H9 (cell line): ENCODE measurements around the gene LLGL2. TPM values are rescaled to one million over a fixed set of nuclear protein-coding genes. Genes with fewer than 3 reads are reported as not detected.

Experiments
- DNase-seq: peaks from one replicate; pipeline ENCODE4 v3.0.0-alpha.2; 2017
- H2AFZ ChIP-seq: one replicate; pipeline ENCODE4 v1.6.1; 2013; ENCODE audit warnings: mild to moderate bottlenecking, low read length, control low read depth, moderate library complexity
- H2AK5ac ChIP-seq: 2 replicates; pipeline ENCODE4 v1.6.1; 2013; ENCODE audit warnings: low read length, control low read depth, mixed read lengths; ENCODE audit not compliant: insufficient read length
- H2BK120ac ChIP-seq: one replicate; pipeline ENCODE4 v1.6.1; 2013; ENCODE audit warnings: low read depth, mild to moderate bottlenecking, low read length, control low read depth, inconsistent platforms; ENCODE audit not compliant: poor library complexity, severe bottlenecking
- H2BK12ac ChIP-seq: 2 replicates; pipeline ENCODE4 v1.6.1; 2013; ENCODE audit warnings: low read length, control low read depth, mixed read lengths, low read depth; ENCODE audit not compliant: insufficient read length
- H2BK15ac ChIP-seq: 2 replicates; pipeline ENCODE4 v1.6.1; 2013; ENCODE audit warnings: low read depth, low read length, control low read depth
- H2BK20ac ChIP-seq: one replicate; pipeline ENCODE4 v1.6.1; 2013; ENCODE audit warnings: low read depth, mild to moderate bottlenecking, low read length, control low read depth, inconsistent platforms; ENCODE audit not compliant: poor library complexity, severe bottlenecking
- H2BK5ac ChIP-seq: 2 replicates; pipeline ENCODE4 v1.6.1; 2013; ENCODE audit warnings: low read length, control low read depth, mixed read lengths; ENCODE audit not compliant: insufficient read length
- H3K14ac ChIP-seq: 2 replicates; pipeline ENCODE4 v1.6.1; 2013; ENCODE audit warnings: low read length, control low read depth; ENCODE audit not compliant: insufficient read depth
- H3K18ac ChIP-seq: 2 replicates; pipeline ENCODE4 v1.6.1; 2013; ENCODE audit warnings: low read depth, mild to moderate bottlenecking, mixed read lengths, low read length, control low read depth; ENCODE audit not compliant: insufficient read length
- H3K23ac ChIP-seq: 2 replicates; pipeline ENCODE4 v1.6.1; 2013; ENCODE audit warnings: low read length, control low read depth, mixed read lengths, low read depth; ENCODE audit not compliant: insufficient read length
- H3K23me2 ChIP-seq: 2 replicates; pipeline ENCODE4 v1.6.1; 2013; ENCODE audit warnings: low read depth, mild to moderate bottlenecking, mixed read lengths, low read length, control low read depth; ENCODE audit not compliant: insufficient read length, poor library complexity, severe bottlenecking
- H3K27ac ChIP-seq: 2 replicates; pipeline ENCODE4 v1.5.1; 2013; ENCODE audit warnings: low read length, control low read depth, mixed read lengths, low read depth; ENCODE audit not compliant: insufficient read length
- H3K27me3 ChIP-seq: 2 replicates; pipeline ENCODE4 v1.6.1; 2013; ENCODE audit warnings: low read length, control low read depth, inconsistent platforms; ENCODE audit not compliant: insufficient read depth
- H3K4ac ChIP-seq: 2 replicates; pipeline ENCODE4 v1.6.1; 2013; ENCODE audit warnings: low read depth, mild to moderate bottlenecking, control low read depth, inconsistent platforms, low read length, moderate library complexity
- H3K4me1 ChIP-seq: 2 replicates; pipeline ENCODE4 v1.6.1; 2013; ENCODE audit warnings: low read length, control low read depth, inconsistent platforms; ENCODE audit not compliant: insufficient read depth
- H3K4me2 ChIP-seq: 2 replicates; pipeline ENCODE4 v1.6.1; 2013; ENCODE audit warnings: low read length, control low read depth, mixed read lengths; ENCODE audit not compliant: insufficient read length, insufficient read depth
- H3K56ac ChIP-seq: 2 replicates; pipeline ENCODE4 v1.6.1; 2013; ENCODE audit warnings: low read depth, mild to moderate bottlenecking, mixed read lengths, low read length, control low read depth; ENCODE audit not compliant: insufficient read length
- H3K79me1 ChIP-seq: 2 replicates; pipeline ENCODE4 v1.6.1; 2013; ENCODE audit warnings: low read depth, mild to moderate bottlenecking, moderate library complexity, low read length, control low read depth, inconsistent platforms; ENCODE audit not compliant: insufficient read depth, poor library complexity, severe bottlenecking
- H3K79me2 ChIP-seq: 2 replicates; pipeline ENCODE4 v1.6.1; 2013; ENCODE audit warnings: low read length, control low read depth, inconsistent platforms; ENCODE audit not compliant: insufficient read depth
- H3K9ac ChIP-seq: 2 replicates; pipeline ENCODE4 v1.6.1; 2013; ENCODE audit warnings: low read length, control low read depth, mixed read lengths; ENCODE audit not compliant: insufficient read length; ENCODE audit errors: extremely low read depth
- H3K9me3 ChIP-seq: one replicate; pipeline ENCODE4 v1.6.1; 2013; ENCODE audit warnings: low read depth, low read length, inconsistent platforms; ENCODE audit not compliant: control insufficient read depth
- H3T11ph ChIP-seq: one replicate; pipeline ENCODE4 v1.6.1; 2013; ENCODE audit warnings: mild to moderate bottlenecking, low read length, control low read depth, inconsistent platforms
- H4K20me1 ChIP-seq: one replicate; pipeline ENCODE4 v1.6.1; 2013; ENCODE audit not compliant: control insufficient read depth, insufficient read length, insufficient read depth
- H4K5ac ChIP-seq: 2 replicates; pipeline ENCODE4 v1.6.1; 2013; ENCODE audit warnings: low read depth, mild to moderate bottlenecking, mixed read lengths, low read length, control low read depth; ENCODE audit not compliant: insufficient read length
- H4K8ac ChIP-seq: replicated peaks from 2 replicates; pipeline ENCODE4 v1.6.1; 2013; ENCODE audit warnings: low read length, control low read depth, mixed read lengths, low read depth; ENCODE audit not compliant: insufficient read length
- H4K91ac ChIP-seq: 2 replicates; pipeline ENCODE4 v1.6.1; 2013; ENCODE audit warnings: low read depth, mild to moderate bottlenecking, moderate library complexity, mixed read lengths, low read length, control low read depth; ENCODE audit not compliant: insufficient read length
- H3K27ac Mint-ChIP-seq, 3 experiments: 2 replicates in 2 of 3; 3 replicates in 1 of 3; pipeline ENCODE4 v1.8.0; 2020 to 2021; ENCODE audit warnings: mixed read lengths in 3 of 3, mild to moderate bottlenecking in 1 of 3, moderate library complexity in 1 of 3
- H3K27me3 Mint-ChIP-seq: 2 replicates; pipeline ENCODE4 v1.8.0; 2021; ENCODE audit warnings: low read depth, mild to moderate bottlenecking, moderate library complexity, mixed read lengths
- H3K36me3 Mint-ChIP-seq, 3 experiments: 2 replicates in 2 of 3; 3 replicates in 1 of 3; pipeline ENCODE4 v1.8.0; 2020 to 2021; ENCODE audit warnings: low read depth in 3 of 3, mixed read lengths in 3 of 3; ENCODE audit not compliant: insufficient read depth in 1 of 3
- H3K4me1 Mint-ChIP-seq, 2 experiments: 2 replicates each; pipeline ENCODE4 v1.8.0; 2020; ENCODE audit warnings: mixed read lengths in 2 of 2
- H3K4me3 Mint-ChIP-seq, 2 experiments: 2 replicates in 1 of 2; 3 replicates in 1 of 2; pipeline ENCODE4 v1.8.0; 2020 to 2021; ENCODE audit warnings: mild to moderate bottlenecking in 2 of 2, mixed read lengths in 2 of 2, moderate library complexity in 1 of 2
- H3K9me3 Mint-ChIP-seq, 2 experiments: 2 replicates in 1 of 2; 3 replicates in 1 of 2; pipeline ENCODE4 v1.8.0; 2020; ENCODE audit warnings: mild to moderate bottlenecking in 2 of 2, mixed read lengths in 2 of 2, moderate library complexity in 1 of 2
- CTCF ChIP-seq: fragments of 200-600 bp; sonication (generic); conservative IDR thresholded peaks from 3 replicates; pipeline ENCODE4 v1.8.0; 2021; ENCODE audit warnings: antibody characterized with exemption, mild to moderate bottlenecking
- WGBS: extraction: QIAGEN DNeasy Blood & Tissue Kit; methylation state at CpG from one replicate; pipeline ENCODE4 v1.1.7; 2013; ENCODE audit warnings: missing lambda C conversion rate, low lambda C conversion rate, mixed read lengths; ENCODE audit not compliant: insufficient read length; ENCODE audit errors: extremely low coverage; 5-methylcytosine and 5-hydroxymethylcytosine counted together
- total RNA-seq: library from RNA; stranded (reverse); gene quantifications from 2 replicates; pipeline ENCODE4 v1.2.1, GENCODE V29; 2021

LLGL2 gene
- total RNA-seq, 1 experiment from 2014 or later = 90.4 TPM

GRCh38 chr17:75552425-75553294, 27.2 kb downstream of the LLGL2 start:
- Histone ChIP-seq H3K18ac (no peak overlapping the region), H3K9ac (no peak overlapping the region), H3K27ac (no peak overlapping the region), H3K4me2 (no peak overlapping the region), H3K23me2 (peaks cover 5% of the 10 kb centered on the region), H4K5ac (no peak overlapping the region), H4K8ac (no peak overlapping the region), H2BK15ac (no peak overlapping the region), H2BK120ac (no peak overlapping the region), H2BK12ac (no peak overlapping the region), H3K9me3 (no peaks in the 10 kb centered on the region), H4K91ac (no peak overlapping the region), H3K4ac (no peak overlapping the region), H3K27me3 (no peaks in the 10 kb centered on the region), H2AFZ (no peak overlapping the region), H3K4me1 (peaks cover 4% of the 10 kb centered on the region; the same call in 1 of the 2 replicates), H3K14ac (no peak overlapping the region), H3K56ac (no peak overlapping the region), H3K79me2 (no peaks in the 10 kb centered on the region), H3K79me1 (no peaks in the 10 kb centered on the region), H4K20me1 (no peaks in the 10 kb centered on the region), H2AK5ac (no peak overlapping the region), H2BK5ac (no peak overlapping the region), H3T11ph (no peak overlapping the region), H2BK20ac (no peak overlapping the region), H3K23ac (no peak overlapping the region)
- WGBS = no CpG with 5 or more reads among the region's 14 CpGs
- H3K36me3 Mint-ChIP-seq = peaks cover 0 to 11% (median 1%) of the 10 kb centered on the region in 3 experiments; a peak in 2 of 7 replicates
- H3K4me3 Mint-ChIP-seq = no peak overlapping the region
- peak; percentile 58 for DNase-seq
- H3K4me1 Mint-ChIP-seq = peaks cover 11 to 38% of the 10 kb centered on the region in 2 experiments
- H3K9me3 Mint-ChIP-seq = no peaks in the 10 kb centered on the region
- no peak for TF ChIP-seq CTCF
- peak overlapping the region in 2 of 3 experiments; percentile 72 to 73; a peak in 3 of 7 replicates for H3K27ac Mint-ChIP-seq
- no peaks in the 10 kb centered on the region for H3K27me3 Mint-ChIP-seq
